GM12892 (cell line): ENCODE results near the gene KCNH1.

Experiments used
- DNase-seq: peaks from one replicate; pipeline ENCODE4 v3.0.0; 2011; ENCODE audit not compliant: insufficient read length
- FAIRE-seq: peaks from 2 replicates; lab custom pipeline; 2011; peaks lifted over from hg19 to GRCh38; lab: Jason Lieb, UNC
- POLR2A ChIP-seq: IDR thresholded peaks from 2 replicates; pipeline ENCODE4 v1.6.1; 2011; ENCODE audit warnings: low read depth, low read length, control low read depth
- POLR2AphosphoS5 ChIP-seq: IDR thresholded peaks from 2 replicates; pipeline ENCODE4 v1.6.1; 2011; ENCODE audit warnings: low read depth, low read length, control low read depth
- TAF1 ChIP-seq: IDR thresholded peaks from 2 replicates; pipeline ENCODE4 v1.6.1; 2011; ENCODE audit warnings: low read depth, mild to moderate bottlenecking, control low read depth, low read length, borderline replicate concordance

The KCNH1 gene

GRCh38 chr1:210758261-210758660 lies 375.7 kb downstream of the KCNH1 start:
- no peak for DNase-seq
- FAIRE-seq: no peak
- TF ChIP-seq POLR2AphosphoS5 (no peak), POLR2A (no peak), TAF1 (no peak)

GRCh38 chr1:210757677-210758076 lies 376.3 kb downstream of the KCNH1 start:
- FAIRE-seq: no peak
- no peak for TF ChIP-seq POLR2A
- no peak for TF ChIP-seq POLR2AphosphoS5
- no peak for TF ChIP-seq TAF1
- no peak for DNase-seq

GRCh38 chr1:210755991-210756659 lies 377.8 kb downstream of the KCNH1 start:
- FAIRE-seq (no peak), DNase-seq (no peak)
- TF ChIP-seq POLR2AphosphoS5: no peak

GRCh38 chr1:210754878-210755665 lies 378.9 kb downstream of the KCNH1 start:
- no peak for FAIRE-seq
- no peak for DNase-seq

GRCh38 chr1:210751911-210752310 lies 382.0 kb downstream of the KCNH1 start:
- TF ChIP-seq POLR2A (no peak), POLR2AphosphoS5 (no peak), TAF1 (no peak)
- FAIRE-seq: no peak
- DNase-seq: no peak

More at GRCh38 chr1:210754878-210755665, 378.9 kb downstream of the KCNH1 start:
- no peak for TF ChIP-seq POLR2AphosphoS5
- TF ChIP-seq POLR2A: no peak
- no peak for TF ChIP-seq TAF1

GRCh38 chr1:210750468-210750867 lies 383.5 kb downstream of the KCNH1 start:
- no peak for TF ChIP-seq TAF1
- no peak for TF ChIP-seq POLR2A
- no peak for TF ChIP-seq POLR2AphosphoS5
- DNase-seq (no peak), FAIRE-seq (no peak)

- TF ChIP-seq POLR2AphosphoS5: no peak
- TF ChIP-seq POLR2A: no peak
- no peak for TF ChIP-seq TAF1
- DNase-seq: no peak
- no peak for FAIRE-seq
Observed at GRCh38 chr1:210748796-210749195, 385.2 kb downstream of the KCNH1 start.

- TF ChIP-seq POLR2AphosphoS5 (no peak), POLR2A (no peak)
- FAIRE-seq (no peak), DNase-seq (no peak)
Observed at GRCh38 chr1:210747890-210748289, 386.1 kb downstream of the KCNH1 start.

- FAIRE-seq (no peak), DNase-seq (no peak)
- TF ChIP-seq POLR2AphosphoS5 (no peak), POLR2A (no peak), TAF1 (no peak)
Observed at GRCh38 chr1:210747112-210747511, 386.8 kb downstream of the KCNH1 start.

- TF ChIP-seq POLR2A (no peak), POLR2AphosphoS5 (no peak), TAF1 (no peak)
- no peak for FAIRE-seq
- DNase-seq: no peak
Observed at GRCh38 chr1:210746024-210746731, 387.8 kb downstream of the KCNH1 start.

GRCh38 chr1:210743038-210743437 lies 390.9 kb downstream of the KCNH1 start:
- no peak for FAIRE-seq
- no peak for TF ChIP-seq TAF1
- no peak for TF ChIP-seq POLR2A
- TF ChIP-seq POLR2AphosphoS5: no peak
- no peak for DNase-seq

GRCh38 chr1:210741564-210741963 lies 392.4 kb downstream of the KCNH1 start:
- FAIRE-seq: no peak
- no peak for DNase-seq
- TF ChIP-seq POLR2AphosphoS5: no peak
